Esophagus muscularis mucosa (tissue), 4 donors: ENCODE data around the gene ASPDH. TPM values are rescaled to one million over a fixed set of nuclear protein-coding genes. Genes with fewer than 3 reads are reported as not detected.

Experiments used
- DNase-seq: peaks from one replicate; pipeline ENCODE4 v3.0.0-alpha.2; 2017; ENCODE audit errors: extremely low spot score
- H3K27ac ChIP-seq, 4 donors: fragments of 200-600 bp; sonication (generic); replicated peaks in 1 of 4; 1 replicate in 3 of 4; 2 replicates in 1 of 4; pipeline ENCODE4 v1.5.1; 2016 to 2019; ENCODE audit warnings: mild to moderate bottlenecking in 1 of 4
- H3K27me3 ChIP-seq, 4 donors: fragments of 200-600 bp; sonication (generic); one replicate each; pipeline versions ENCODE4 v1.5.1 to v1.6.0; 2016 to 2019
- H3K36me3 ChIP-seq, 4 donors: fragments of 200-600 bp; sonication (generic); one replicate each; pipeline ENCODE4 v1.5.1; 2016 to 2019
- H3K4me1 ChIP-seq, 4 donors: fragments of 200-600 bp; sonication (generic); one replicate each; pipeline ENCODE4 v1.5.1; 2016 to 2019
- H3K4me3 ChIP-seq, 4 donors: fragments of 200-600 bp; sonication (generic); 1 replicate in 2 of 4; 2 replicates in 2 of 4; pipeline ENCODE4 v1.5.1; 2016 to 2019; ENCODE audit warnings: mild to moderate bottlenecking in 4 of 4, moderate library complexity in 1 of 4
- H3K9me3 ChIP-seq, 4 donors: fragments of 200-600 bp; sonication (generic); 1 replicate in 3 of 4; 2 replicates in 1 of 4; pipeline ENCODE4 v1.5.1; 2016 to 2019
- CTCF ChIP-seq, 3 experiments: fragments of 200-600 bp in 2 of 3; fragments of 450-650 bp in 1 of 3; sonication (generic) in 2 of 3; IDR thresholded peaks; one replicate each; pipeline ENCODE4 v1.5.1; 2017 to 2019; ENCODE audit warnings: antibody characterized with exemption in 3 of 3, mild to moderate bottlenecking in 2 of 3, moderate library complexity in 1 of 3
- EP300 ChIP-seq: sonication (generic); formaldehyde crosslinking; IDR thresholded peaks from one replicate; pipeline ENCODE4 v1.6.1; 2017; ENCODE audit warnings: antibody characterized with exemption
- POLR2A ChIP-seq: fragments of 450-650 bp; IDR thresholded peaks from one replicate; pipeline ENCODE4 v1.6.1; 2017; ENCODE audit warnings: antibody characterized with exemption, moderate library complexity, mild to moderate bottlenecking, low read depth
- POLR2AphosphoS5 ChIP-seq, 2 donors: sonication (generic); formaldehyde crosslinking; IDR thresholded peaks; one replicate each; pipeline ENCODE4 v1.6.1; 2017; ENCODE audit warnings: antibody characterized with exemption in 2 of 2
- WGBS: methylation state at CpG from one replicate; pipeline ENCODE4 v1.1.5; 2018; 5-methylcytosine and 5-hydroxymethylcytosine counted together
- intact Hi-C: fragments of 100-400 bp; cut with DNase I; formaldehyde crosslinking; loops from one replicate; pipeline ENCODE4 v1.15.1; 2023
- total RNA-seq, 4 donors: library from RNA; depleted of rRNA; stranded (reverse); fragments of >200 nt; gene quantifications; one replicate each; pipeline versions ENCODE4 v1.1.0 to v1.2.1, GENCODE V29; 2016

Gene ASPDH
- total RNA-seq, 4 donors from 2014 or later, result 1.6 TPM; not detected in 3

DNA sequence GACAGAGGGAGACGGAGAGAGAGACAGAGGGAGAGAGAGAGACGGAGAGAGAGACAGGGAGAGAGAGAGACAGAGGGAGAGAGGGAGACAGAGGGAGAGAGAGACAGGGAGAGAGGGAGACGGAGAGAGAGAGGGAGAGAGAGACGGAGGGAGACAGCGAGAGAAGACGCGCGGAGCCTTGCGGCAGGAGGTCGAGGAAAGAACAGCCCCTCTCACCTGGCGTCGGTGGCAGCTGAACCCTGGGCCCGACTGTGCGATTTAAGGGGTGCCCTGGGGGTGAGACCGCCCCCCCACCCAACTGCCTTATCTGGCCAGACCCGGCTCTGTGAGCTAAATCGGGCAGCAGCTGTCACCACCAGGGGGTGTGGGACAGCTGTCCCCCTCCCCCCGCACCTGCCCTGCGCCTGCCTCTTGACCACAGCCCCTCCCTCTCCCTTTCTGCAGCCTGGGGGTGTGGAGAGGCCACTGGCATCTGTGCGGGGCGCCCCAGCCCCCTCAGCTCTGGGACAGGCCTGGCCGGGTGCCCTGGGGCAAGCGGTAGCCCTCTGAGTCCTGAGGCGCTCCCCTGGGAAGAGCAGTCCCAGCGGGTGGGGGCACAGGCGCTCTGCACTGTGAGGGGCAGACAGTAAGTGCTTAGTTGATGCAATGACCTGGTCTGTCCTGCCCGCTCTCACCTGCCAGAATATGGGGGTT is 13.5 kb downstream of the ASPDH start:
- intact Hi-C loops, result no loop called here
- H3K4me1 ChIP-seq, result peaks cover 0 to 19% (median 17%) of the 10 kb centered on the region in 4 donors
- 55% methylated on average over 18 of the region's 27 CpGs for WGBS
- TF ChIP-seq POLR2A (peak; percentile 55), POLR2AphosphoS5 (IDR thresholded peaks at IDR 0.05) (no peak)
- no peak overlapping the region for H3K27ac ChIP-seq
- no peak overlapping the region for H3K4me3 ChIP-seq
- no peaks in the 10 kb centered on the region for H3K27me3 ChIP-seq
- DNase-seq, result no peak
- no peaks in the 10 kb centered on the region for H3K9me3 ChIP-seq
- H3K36me3 ChIP-seq, result peaks cover 0 to 3% (median under 1%) of the 10 kb centered on the region in 4 donors

DNA sequence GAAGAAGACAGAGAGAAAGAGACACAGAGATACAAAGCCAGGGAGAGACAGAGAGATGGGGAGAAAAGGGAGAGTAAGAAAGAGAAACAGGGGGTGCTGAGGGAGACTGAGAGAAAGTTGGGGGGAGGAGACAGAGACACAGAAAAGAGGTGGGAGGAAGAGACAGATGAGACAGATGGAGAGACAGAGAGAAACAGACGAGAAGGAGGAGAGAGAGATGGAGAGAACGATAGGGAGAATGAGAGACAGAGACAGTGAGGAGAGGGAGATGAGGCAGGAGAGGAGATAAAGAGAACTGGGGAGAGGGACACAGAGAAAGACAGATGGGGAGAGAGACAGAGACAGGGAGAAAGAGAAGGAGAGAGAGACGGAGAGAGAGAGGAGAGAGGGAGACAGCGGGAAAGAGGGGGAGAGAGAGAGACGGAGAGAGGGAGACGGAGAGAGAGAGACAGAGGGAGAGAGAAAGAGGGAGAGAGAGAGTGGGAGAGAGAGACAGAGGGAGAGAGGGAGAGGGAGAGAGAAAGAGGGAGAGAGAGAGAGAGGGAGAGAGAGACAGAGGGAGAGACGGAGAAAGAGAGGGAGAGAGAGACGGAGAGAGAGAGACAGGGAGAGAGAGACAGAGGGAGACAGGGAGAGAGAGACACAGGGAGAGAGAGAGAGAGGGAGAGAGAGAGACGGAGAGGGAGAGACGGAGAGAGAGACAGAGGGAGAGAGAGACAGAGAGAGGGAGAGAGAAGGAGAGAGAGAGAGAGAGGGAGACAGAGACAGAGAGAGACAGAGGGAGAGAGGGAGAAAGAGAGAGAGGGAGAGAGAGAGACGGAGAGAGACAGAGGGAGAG is 15.3 kb downstream of the ASPDH start:
- no peak for DNase-seq
- H3K36me3 ChIP-seq, result peaks cover 0 to 3% (median 0%) of the 10 kb centered on the region in 4 donors
- H3K4me3 ChIP-seq, result no peak overlapping the region
- WGBS, result 81% methylated on average over 11 of the region's 11 CpGs
- no peak overlapping the region for H3K27ac ChIP-seq
- H3K4me1 ChIP-seq, result peaks cover 0 to 19% (median 17%) of the 10 kb centered on the region in 4 donors
- intact Hi-C loops, result no loop called here
- TF ChIP-seq CTCF (IDR thresholded peaks at IDR 0.05) (no peak), POLR2AphosphoS5 (IDR thresholded peaks at IDR 0.05) (no peak), POLR2A (no peak), EP300 (no peak)
- H3K27me3 ChIP-seq, result no peaks in the 10 kb centered on the region
- no peaks in the 10 kb centered on the region for H3K9me3 ChIP-seq

- H3K4me1 ChIP-seq, result peaks cover 0 to 19% (median 17%) of the 10 kb centered on the region in 4 donors
- H3K4me3 ChIP-seq, result no peak overlapping the region
- H3K27me3 ChIP-seq, result no peaks in the 10 kb centered on the region
- no peak overlapping the region for H3K27ac ChIP-seq
- TF ChIP-seq CTCF (IDR thresholded peaks at IDR 0.05) (no peak), POLR2AphosphoS5 (IDR thresholded peaks at IDR 0.05) (no peak), POLR2A (no peak), EP300 (no peak)
- no peaks in the 10 kb centered on the region for H3K9me3 ChIP-seq
- 78% methylated on average over 8 of the region's 8 CpGs for WGBS
- peaks cover 0 to 3% (median 0%) of the 10 kb centered on the region in 4 donors for H3K36me3 ChIP-seq
- intact Hi-C loops, result no loop called here
- no peak for DNase-seq
These were observed 16.7 kb downstream of the ASPDH start for GRCh38 chr19:50497022-50497405.

GRCh38 chr19:50496189-50497021 is 17.3 kb downstream of the ASPDH start:
- no peak overlapping the region for H3K27ac ChIP-seq
- peaks cover 0 to 14% (median 11%) of the 10 kb centered on the region in 4 donors for H3K4me1 ChIP-seq
- WGBS, result 68% methylated on average over 28 of the region's 30 CpGs
- intact Hi-C loops, result no loop called here
- H3K9me3 ChIP-seq, result no peaks in the 10 kb centered on the region
- peaks cover 0 to 3% (median 0%) of the 10 kb centered on the region in 4 donors for H3K36me3 ChIP-seq
- no peak overlapping the region for H3K4me3 ChIP-seq
- H3K27me3 ChIP-seq, result peaks cover 0 to under 1% (median 0%) of the 10 kb centered on the region in 4 donors
- DNase-seq, result no peak
- TF ChIP-seq POLR2A, result no peak
- TF ChIP-seq CTCF (IDR thresholded peaks at IDR 0.05), result no peak
